H1 (cell line): ENCODE data around the gene DLL3. TPM values are rescaled to one million over a fixed set of nuclear protein-coding genes. Genes with fewer than 3 reads are reported as not detected.

Experiments used
- CTCF ChIA-PET: fragments of 300-600 bp; sonication (Branson Sonifier 250); formaldehyde crosslinking; loops from one replicate; lab custom pipeline; 2021; ENCODE audit not compliant: partially characterized antibody; lab: Charles Lee
- POLR2A ChIA-PET: fragments of 300-600 bp; sonication (Branson Sonifier 250); formaldehyde crosslinking; loops from one replicate; lab custom pipeline; 2021; ENCODE audit warnings: inconsistent platforms; ENCODE audit not compliant: partially characterized antibody; lab: Charles Lee
- DNase-seq, 2 experiments: peaks; one replicate each; pipeline versions ENCODE4 v3.0.0 to v3.0.0-alpha.2; 2010 to 2022; ENCODE audit warnings: low spot score in 2 of 2, low read depth in 1 of 2, mixed read lengths in 1 of 2
- FAIRE-seq: peaks from 2 replicates; lab custom pipeline; 2011; peaks lifted over from hg19 to GRCh38; lab: Jason Lieb, UNC
- H2AFZ ChIP-seq: 2 replicates; pipeline ENCODE4 v1.8.1; 2012; ENCODE audit warnings: low read length, inconsistent platforms
- H2AK5ac ChIP-seq: 2 replicates; pipeline ENCODE4 v1.6.1; 2013; ENCODE audit warnings: low read depth, low read length
- H2BK120ac ChIP-seq: replicated peaks from 2 replicates; pipeline ENCODE3; 2013; ENCODE audit warnings: low read depth, low read length, inconsistent platforms
- H2BK12ac ChIP-seq: 2 replicates; pipeline ENCODE4 v1.6.1; 2013; ENCODE audit warnings: low read depth, low read length
- H2BK15ac ChIP-seq: 2 replicates; pipeline ENCODE4 v1.6.1; 2013; ENCODE audit warnings: low read length
- H2BK20ac ChIP-seq: 2 replicates; pipeline ENCODE4 v1.6.1; 2013; ENCODE audit warnings: low read length
- H2BK5ac ChIP-seq: 2 replicates; pipeline ENCODE4 v1.6.1; 2013; ENCODE audit warnings: low read depth, low read length
- H3K14ac ChIP-seq: 2 replicates; pipeline ENCODE4 v1.6.1; 2013; ENCODE audit warnings: inconsistent platforms; ENCODE audit not compliant: insufficient read length
- H3K18ac ChIP-seq: 2 replicates; pipeline ENCODE4 v1.6.1; 2013; ENCODE audit warnings: low read length; ENCODE audit errors: extremely low read depth
- H3K23ac ChIP-seq: 2 replicates; pipeline ENCODE4 v1.6.1; 2013; ENCODE audit warnings: inconsistent platforms; ENCODE audit not compliant: insufficient read length
- H3K23me2 ChIP-seq: 2 replicates; pipeline ENCODE4 v1.6.1; 2013; ENCODE audit warnings: low read depth, low read length
- H3K27ac ChIP-seq: 2 replicates; pipeline ENCODE4 v1.6.1; 2011; ENCODE audit warnings: low read depth, low read length, inconsistent platforms
- H3K27me3 ChIP-seq, 4 experiments: replicated peaks in 1 of 4; 1 replicate in 1 of 4; 2 replicates in 3 of 4; pipeline versions ENCODE4 v1.6.1 to v1.8.1; 2011 to 2013; ENCODE audit warnings: low read length in 3 of 4, mild to moderate bottlenecking in 3 of 4, inconsistent platforms in 2 of 4, mixed read lengths in 2 of 4, moderate library complexity in 1 of 4; ENCODE audit not compliant: control insufficient read depth in 3 of 4, insufficient read depth in 3 of 4; ENCODE audit errors: extremely low read depth in 1 of 4
- H3K36me3 ChIP-seq, 4 experiments: 2 replicates each; pipeline versions ENCODE4 v1.6.1 to v1.8.1; 2011 to 2013; ENCODE audit warnings: mild to moderate bottlenecking in 4 of 4, low read length in 3 of 4, moderate library complexity in 2 of 4, control low read depth in 1 of 4, inconsistent platforms in 1 of 4; ENCODE audit not compliant: insufficient read depth in 4 of 4, control insufficient read depth in 2 of 4
- H3K4ac ChIP-seq: replicated peaks from 2 replicates; pipeline ENCODE3; 2013; ENCODE audit warnings: low read length, low read depth, mixed read lengths, inconsistent platforms; ENCODE audit not compliant: insufficient read length
- H3K4me1 ChIP-seq, 4 experiments: replicated peaks in 1 of 4; 1 replicate in 1 of 4; 2 replicates in 3 of 4; pipeline versions ENCODE4 v1.6.1 to v1.8.1; 2011 to 2013; ENCODE audit warnings: low read length in 3 of 4, inconsistent platforms in 2 of 4, mixed read lengths in 1 of 4; ENCODE audit not compliant: insufficient read depth in 4 of 4, control insufficient read depth in 3 of 4
- H3K4me2 ChIP-seq, 2 experiments: 2 replicates each; pipeline versions ENCODE4 v1.6.1 to v1.8.1; 2011 to 2013; ENCODE audit warnings: low read depth in 2 of 2, low read length in 2 of 2, control low read depth in 1 of 2, inconsistent platforms in 1 of 2, mild to moderate bottlenecking in 1 of 2; ENCODE audit not compliant: insufficient read depth in 1 of 2
- H3K4me3 ChIP-seq, 4 experiments: fragments of 200-600, 300-600 bp in 1 of 4; sonication (generic), shearing (Covaris generic), sonication (Bioruptor Twin) in 1 of 4; 2 replicates each; pipeline versions ENCODE4 v1.5.1 to v1.8.1; 2011 to 2016; ENCODE audit warnings: low read length in 4 of 4, low read depth in 3 of 4, control low read depth in 2 of 4, inconsistent platforms in 2 of 4, mild to moderate bottlenecking in 2 of 4, mixed read lengths in 1 of 4, moderate library complexity in 1 of 4; ENCODE audit not compliant: insufficient read depth in 2 of 4; ENCODE audit errors: extremely low read depth in 1 of 4
- H3K56ac ChIP-seq: replicated peaks from 2 replicates; pipeline ENCODE3; 2013; ENCODE audit warnings: low read depth, mild to moderate bottlenecking, mixed read lengths, low read length, inconsistent platforms; ENCODE audit not compliant: insufficient read length
- H3K79me1 ChIP-seq: 2 replicates; pipeline ENCODE4 v1.6.1; 2013; ENCODE audit warnings: low read depth, low read length, control low read depth
- H3K79me2 ChIP-seq, 2 experiments: 2 replicates each; pipeline versions ENCODE4 v1.6.1 to v1.8.1; 2012 to 2013; ENCODE audit warnings: low read length in 2 of 2, mild to moderate bottlenecking in 2 of 2, inconsistent platforms in 1 of 2; ENCODE audit not compliant: insufficient read depth in 2 of 2, control insufficient read depth in 1 of 2
- H3K9ac ChIP-seq, 4 experiments: replicated peaks in 1 of 4; 1 replicate in 1 of 4; 2 replicates in 3 of 4; pipeline versions ENCODE4 v1.6.1 to v1.8.1; 2011 to 2013; ENCODE audit warnings: low read depth in 3 of 4, low read length in 3 of 4, control low read depth in 2 of 4, mild to moderate bottlenecking in 2 of 4, moderate library complexity in 2 of 4, inconsistent platforms in 1 of 4; ENCODE audit errors: extremely low read depth in 1 of 4
- H3K9me3 ChIP-seq, 2 experiments: 2 replicates each; pipeline versions ENCODE4 v1.6.1 to v1.8.1; 2012 to 2013; ENCODE audit warnings: mild to moderate bottlenecking in 2 of 2, moderate library complexity in 2 of 2, control low read depth in 1 of 2, inconsistent platforms in 1 of 2, low read depth in 1 of 2, low read length in 1 of 2, mixed read lengths in 1 of 2; ENCODE audit not compliant: insufficient read depth in 2 of 2
- H4K20me1 ChIP-seq, 2 experiments: replicated peaks in 1 of 2; 2 replicates each; pipeline versions ENCODE3 to v1.8.1; 2011 to 2013; ENCODE audit warnings: inconsistent platforms in 2 of 2, low read length in 2 of 2, mild to moderate bottlenecking in 1 of 2; ENCODE audit not compliant: insufficient read depth in 2 of 2, control insufficient read depth in 1 of 2
- H4K5ac ChIP-seq: 2 replicates; pipeline ENCODE4 v1.6.1; 2013; ENCODE audit warnings: low read length, low read depth, mixed read lengths, inconsistent platforms; ENCODE audit not compliant: insufficient read length
- H4K8ac ChIP-seq: 2 replicates; pipeline ENCODE4 v1.8.0; 2013; ENCODE audit warnings: mild to moderate bottlenecking, moderate library complexity, low read length, inconsistent platforms; ENCODE audit not compliant: insufficient read depth; ENCODE audit errors: extremely low read depth
- H4K91ac ChIP-seq: replicated peaks from 2 replicates; pipeline ENCODE3; 2013; ENCODE audit warnings: low read length, mixed read lengths, inconsistent platforms; ENCODE audit not compliant: insufficient read length
- CHD2 ChIP-seq: IDR thresholded peaks from 2 replicates; pipeline ENCODE4 v1.6.1; 2012; ENCODE audit warnings: low read length, improper control_type of control experiment
- EP300 ChIP-seq, 2 experiments: IDR thresholded peaks; 1 replicate in 1 of 2; 2 replicates in 1 of 2; pipeline ENCODE4 v1.6.1; 2011 to 2012; ENCODE audit warnings: low read depth in 2 of 2, low read length in 2 of 2, mild to moderate bottlenecking in 2 of 2, borderline replicate concordance in 1 of 2, inconsistent platforms in 1 of 2, moderate library complexity in 1 of 2
- HDAC6 ChIP-seq: IDR thresholded peaks from one replicate; pipeline ENCODE4 v1.7.1; 2012; ENCODE audit warnings: low read depth, mild to moderate bottlenecking, inconsistent platforms, low read length, moderate library complexity
- KDM1A ChIP-seq: fragments of 200-600, 300-600 bp; sonication (generic); IDR thresholded peaks from 2 replicates; pipeline ENCODE4 v1.7.1; 2016; ENCODE audit warnings: mild to moderate bottlenecking, low read length, borderline replicate concordance
- POLR2AphosphoS5 ChIP-seq: IDR thresholded peaks from 2 replicates; pipeline ENCODE4 v1.6.1; 2011; ENCODE audit warnings: low read depth, low read length
- RNF2 ChIP-seq: fragments of 200-900, 300-1000 bp; sonication (generic); IDR thresholded peaks from 2 replicates; pipeline ENCODE4 v1.7.1; 2016; ENCODE audit warnings: borderline replicate concordance, low read depth, mild to moderate bottlenecking, antibody characterized with exemption, low read length; ENCODE audit not compliant: poor library complexity, severe bottlenecking; ENCODE audit errors: missing control alignments
- RXRA ChIP-seq: IDR thresholded peaks from 2 replicates; pipeline ENCODE4 v1.6.1; 2011; ENCODE audit warnings: low read depth, mild to moderate bottlenecking, low read length, moderate library complexity; ENCODE audit not compliant: insufficient read depth
- SIRT6 ChIP-seq: IDR thresholded peaks from one replicate; pipeline ENCODE4 v1.7.1; 2012; ENCODE audit warnings: low read length, inconsistent platforms
- SP2 ChIP-seq: IDR thresholded peaks from 2 replicates; pipeline ENCODE4 v1.6.1; 2012; ENCODE audit warnings: mild to moderate bottlenecking, low read length, inconsistent platforms
- SUZ12 ChIP-seq: fragments of 200-600 bp; sonication (generic); IDR thresholded peaks from 2 replicates; pipeline ENCODE4 v1.6.1; 2012; ENCODE audit warnings: mild to moderate bottlenecking, inconsistent platforms, low read length, moderate library complexity, mixed read lengths
- WGBS, 2 experiments: shearing (Covaris generic) in 1 of 2; methylation state at CpG; one replicate each; pipeline versions ENCODE4 v1.1.6 to v1.1.7; 2013 to 2015; ENCODE audit warnings: low lambda C conversion rate in 2 of 2, mixed read lengths in 2 of 2, inconsistent platforms in 1 of 2, low coverage in 1 of 2, missing lambda C conversion rate in 1 of 2; ENCODE audit not compliant: insufficient replicate concordance in 2 of 2, insufficient coverage in 1 of 2, insufficient read length in 1 of 2; ENCODE audit errors: extremely low coverage in 1 of 2, missing lambda C conversion rate in 1 of 2; 5-methylcytosine and 5-hydroxymethylcytosine counted together
- polyA plus RNA-seq, 7 experiments: library from polyadenylated mRNA; depleted of rRNA in 3 of 7; stranded (reverse) in 5 of 7; unstranded in 2 of 7; fragments of >200 nt in 5 of 7; fragments of 200-250 nt in 2 of 7; gene quantifications; 1 replicate in 5 of 7; 2 replicates in 1 of 7; 4 replicates in 1 of 7; pipeline versions ENCODE4 v1.2.1 to v1.2.3, GENCODE V29; 2011 to 2013; ENCODE audit warnings: missing spikeins in 2 of 7, mixed read lengths in 2 of 7
- total RNA-seq: library from RNA; stranded (reverse); fragmentation: NEBNext Ultra II Directional; extraction: Animal tissue kit (Norgen Biotek cat#: 25700); gene quantifications from 2 replicates; pipeline ENCODE4 v1.2.1, GENCODE V29; 2021
- TF ChIP-seq, protein P1 (sequence below): IDR thresholded peaks from 2 replicates; pipeline ENCODE4 v1.6.1; 2012; ENCODE audit warnings: inconsistent platforms

DLL3 gene
- total and polyA plus RNA-seq, 2 of the 8 experiments (the other 6 are each of a cell fraction or from before 2014, with no cell fraction given), result 12.2 to 13.8 TPM

DNA sequence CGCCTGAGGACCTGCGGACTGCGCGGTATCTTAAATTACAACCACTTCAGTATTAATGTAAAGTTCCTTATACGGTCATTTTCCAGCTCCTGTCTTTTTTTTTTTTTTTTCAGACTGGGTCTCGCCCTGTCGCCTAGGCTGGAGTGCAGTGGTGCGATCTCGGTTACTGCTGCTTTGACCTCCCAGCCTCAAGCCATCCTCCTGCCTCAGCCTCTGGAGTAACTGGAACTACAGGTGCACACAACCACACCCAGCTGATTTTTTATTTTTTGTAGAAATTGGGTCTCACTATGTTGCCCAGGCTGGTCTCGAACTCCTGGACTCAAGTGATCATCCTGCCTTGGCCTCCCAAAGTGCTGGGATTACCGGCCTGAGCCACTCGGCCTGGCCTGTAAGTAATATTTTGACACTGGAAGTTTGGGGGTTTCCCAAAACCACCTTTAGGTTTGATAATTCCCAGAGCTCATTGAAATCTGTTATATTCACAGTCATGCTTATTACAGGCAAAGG, 34.3 kb downstream of the DLL3 start:
- H2AFZ ChIP-seq, result no peak overlapping the region
- TF ChIP-seq SP2 (no peak), HDAC6 (no peak), RNF2 (no peak), POLR2AphosphoS5 (no peak), KDM1A (no peak), SIRT6 (no peak), SUZ12 (no peak), EP300 (IDR thresholded peaks at IDR 0.05; ENCODE audit: borderline replicate concordance in 1 of 2, low read depth in 2 of 2, low read length in 2 of 2) (no peak), RXRA (no peak), CHD2 (no peak)
- TF ChIP-seq, protein P1, sequence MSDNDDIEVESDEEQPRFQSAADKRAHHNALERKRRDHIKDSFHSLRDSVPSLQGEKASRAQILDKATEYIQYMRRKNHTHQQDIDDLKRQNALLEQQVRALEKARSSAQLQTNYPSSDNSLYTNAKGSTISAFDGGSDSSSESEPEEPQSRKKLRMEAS, result no peak
- TF ChIP-seq, all 59 proteins: peak for 0
- ChIA-PET POLR2A (interaction anchor here (0.7 to 2.3 kb wide), 21 partner anchors 8 to 301 kb away, joined by 3 to 12 read pairs (median 4); partner anchors contain the start of genes DLL3, DYRK1B, MED29 and PAF1), CTCF (interaction anchor here (0.8 to 10.6 kb wide), 23 partner anchors 8 to 239 kb away, joined by 3 to 101 read pairs (median 5); partner anchors contain the start of genes DLL3, EID2 and SELENOV)
- H3K9me3 ChIP-seq, result peaks cover 0 to 4% of the 10 kb centered on the region in 2 experiments; a peak in 1 of 4 replicates
- no peak overlapping the region for H2BK120ac ChIP-seq
- no peak overlapping the region for H3K4me3 ChIP-seq
- no peak overlapping the region for H2BK15ac ChIP-seq
- no peaks in the 10 kb centered on the region for H3K4me1 ChIP-seq
- H3K9ac ChIP-seq, result no peak overlapping the region
- no peaks in the 10 kb centered on the region for H3K79me1 ChIP-seq
- WGBS, 2 experiments, result 51% methylated on average over 10 of the region's 12 CpGs; no CpG with 5 or more reads in 1 of the 2 experiments
- H3K14ac ChIP-seq, result no peak overlapping the region
- no peak overlapping the region for H2AK5ac ChIP-seq
- no peak overlapping the region for H3K4me2 ChIP-seq
- no peak overlapping the region for H3K18ac ChIP-seq
- H4K91ac ChIP-seq, result no peak overlapping the region
- H4K20me1 ChIP-seq, result peaks cover 0 to 4% of the 10 kb centered on the region in 2 experiments
- no peak for DNase-seq
- no peak overlapping the region for H3K4ac ChIP-seq
- H3K27me3 ChIP-seq, result peaks cover 0 to 3% (median 0%) of the 10 kb centered on the region in 4 experiments; a peak in 1 of 7 replicates
- H2BK12ac ChIP-seq, result no peak overlapping the region
- H3K27ac ChIP-seq, result no peak overlapping the region
- no peak overlapping the region for H2BK20ac ChIP-seq
- no peak overlapping the region for H3K56ac ChIP-seq
- H4K8ac ChIP-seq, result no peak overlapping the region; the same call in 1 of the 2 replicates
- H3K79me2 ChIP-seq, result peaks cover 0 to 5% of the 10 kb centered on the region in 2 experiments; a peak in 1 of 4 replicates
- H3K23ac ChIP-seq, result no peak overlapping the region
- no peak overlapping the region for H4K5ac ChIP-seq
- H3K36me3 ChIP-seq, result no peaks in the 10 kb centered on the region
- H2BK5ac ChIP-seq, result no peak overlapping the region
- H3K23me2 ChIP-seq, result peaks cover 4% of the 10 kb centered on the region
- no peak for FAIRE-seq
